Amniotic stem cell (primary cell): ENCODE results near the gene BRD4.

Source experiments
- DNase-seq: peaks from one replicate; lab custom pipeline; 2025; lab: John Stamatoyannopoulos, UW

The BRD4 gene

DNA sequence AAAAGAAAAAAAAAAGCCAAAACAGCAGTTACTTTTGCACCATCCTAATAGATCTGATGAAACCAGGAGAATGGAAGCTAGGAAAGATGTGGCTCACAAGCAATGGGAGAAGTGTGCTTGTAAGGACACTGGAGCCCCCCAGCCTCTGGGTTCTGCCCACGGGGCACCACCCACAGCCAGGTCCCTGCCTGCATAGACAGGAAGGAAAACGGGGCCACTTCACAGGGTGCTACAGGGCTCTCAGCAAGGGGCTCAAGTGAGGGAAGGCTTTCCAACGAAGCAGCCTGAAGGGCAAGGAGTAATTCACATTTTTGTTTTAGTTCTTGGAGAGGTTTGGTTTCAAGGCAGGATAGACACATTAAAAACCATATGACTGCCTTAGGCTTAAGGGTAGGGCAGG lies 42.7 kb downstream of the BRD4 start:
- DNase-seq = no peak

DNA sequence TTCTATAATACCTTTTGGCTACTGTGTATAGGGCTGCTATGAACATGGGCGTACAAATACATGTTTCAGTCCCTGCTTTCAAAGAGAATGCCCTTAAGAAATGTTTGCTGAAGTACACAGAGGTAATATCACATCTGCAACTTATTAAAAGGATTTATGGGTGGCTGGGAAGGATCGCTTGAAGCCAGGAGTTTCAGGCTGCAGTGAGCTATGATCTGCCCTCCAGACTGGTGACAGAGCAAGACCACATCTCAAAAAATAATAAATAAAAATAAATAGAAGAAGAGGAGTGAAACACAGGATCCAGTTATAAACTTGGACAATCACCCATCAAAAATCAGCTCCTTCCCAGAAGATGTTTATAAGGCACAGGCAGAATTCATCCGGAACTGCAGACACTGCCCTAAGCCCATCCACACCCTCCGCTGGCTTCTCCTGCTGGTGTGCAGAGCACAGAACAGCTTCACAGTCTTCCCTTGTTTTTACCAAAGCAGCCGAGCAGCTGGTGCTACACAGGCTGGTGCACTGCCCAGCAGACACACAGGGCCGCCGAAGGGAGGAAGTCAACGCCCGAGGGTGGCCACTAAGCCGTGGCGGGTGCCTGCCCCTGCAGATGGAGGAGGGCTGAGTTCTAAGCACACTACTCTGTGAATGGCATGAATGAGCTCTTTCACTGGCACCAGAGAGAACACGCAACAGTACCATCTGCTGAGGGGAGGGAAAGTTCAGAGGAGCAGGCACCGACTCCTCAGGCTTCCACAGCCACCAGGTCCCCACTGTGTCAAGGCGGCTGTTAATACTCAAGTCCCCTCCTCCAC lies 44.0 kb downstream of the BRD4 start:
- no peak for DNase-seq

DNA sequence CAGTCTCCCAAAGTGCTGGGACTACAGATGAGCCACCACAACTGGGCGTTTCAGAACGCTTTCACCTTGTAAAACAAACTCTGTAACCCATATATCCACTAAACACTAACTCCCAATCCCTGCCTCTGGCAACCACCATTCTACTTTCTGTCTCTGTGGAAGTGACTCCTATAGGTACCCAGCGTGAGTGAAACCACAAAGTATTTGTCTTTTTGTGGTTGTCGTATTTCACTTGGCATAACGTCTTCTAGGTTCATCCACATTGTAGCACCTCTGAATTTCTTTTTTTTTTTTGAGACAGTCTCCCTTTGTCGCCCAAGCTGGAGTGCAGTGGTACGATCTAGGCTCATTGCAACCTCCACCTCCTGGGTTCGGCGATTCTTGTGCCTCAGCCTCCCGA lies 44.8 kb downstream of the BRD4 start:
- no peak for DNase-seq

DNA sequence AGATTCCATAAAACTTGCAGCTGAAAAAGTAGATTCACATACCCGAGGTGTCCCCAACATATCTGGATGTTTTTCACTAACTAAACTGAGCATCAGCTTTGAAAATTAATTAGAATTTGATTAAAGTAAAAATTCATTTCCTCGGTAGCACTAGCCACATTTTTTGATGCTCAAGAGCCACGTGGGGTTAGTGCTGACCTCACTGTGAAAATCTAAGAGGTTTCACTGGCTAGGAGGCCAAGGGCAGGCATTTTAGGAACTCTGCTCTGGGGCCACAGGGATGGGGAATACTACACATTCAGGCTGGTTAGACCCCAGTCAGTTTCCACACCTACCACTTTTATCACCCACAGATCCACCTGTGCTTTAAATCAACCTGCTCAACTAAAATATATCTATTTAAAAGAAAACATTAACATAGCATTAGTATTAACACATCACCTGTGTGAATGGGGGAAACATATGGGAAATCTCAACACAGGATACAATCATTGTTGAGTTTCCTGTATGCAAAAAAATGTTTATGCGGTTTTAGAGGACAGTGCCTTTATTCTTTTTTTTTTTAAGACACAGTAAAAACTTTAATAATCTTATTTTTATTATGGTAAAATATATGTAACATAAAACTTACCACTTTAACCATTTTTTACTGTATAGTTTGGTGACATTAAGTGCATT lies 45.5 kb downstream of the BRD4 start:
- DNase-seq = no peak

DNA sequence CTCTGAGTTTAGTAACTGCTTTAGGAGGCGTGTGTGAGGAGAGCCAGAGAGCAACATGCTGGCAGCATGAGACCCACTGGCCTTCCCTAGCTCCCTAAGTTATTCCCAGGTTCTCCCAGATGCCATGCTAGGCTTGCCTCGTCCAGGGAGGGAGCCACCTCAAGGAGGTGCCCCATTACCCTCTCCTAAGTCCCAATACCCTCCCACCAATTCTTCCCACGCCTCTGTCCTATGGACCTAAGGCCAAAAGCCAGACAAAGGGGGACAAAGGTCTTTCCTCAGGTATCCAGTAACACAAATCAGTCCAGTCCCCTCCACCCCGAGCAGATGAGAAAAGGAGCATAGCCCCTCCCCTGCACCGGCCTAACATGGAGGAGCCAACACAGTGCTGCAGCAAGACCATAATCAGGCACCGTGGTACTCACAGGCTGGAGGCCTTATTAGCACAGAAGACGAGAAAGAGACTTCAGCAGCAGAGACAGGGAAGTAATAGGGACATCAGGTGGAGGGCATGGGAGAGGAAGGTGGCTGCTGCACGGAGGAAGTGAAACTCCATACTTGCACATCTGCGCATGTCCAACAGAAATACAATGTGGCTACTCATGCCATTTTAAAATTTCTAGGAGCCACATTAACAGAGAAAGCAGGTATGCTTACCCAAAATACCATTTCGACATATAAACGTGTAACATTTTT lies 46.3 kb downstream of the BRD4 start:
- DNase-seq = no peak

DNA sequence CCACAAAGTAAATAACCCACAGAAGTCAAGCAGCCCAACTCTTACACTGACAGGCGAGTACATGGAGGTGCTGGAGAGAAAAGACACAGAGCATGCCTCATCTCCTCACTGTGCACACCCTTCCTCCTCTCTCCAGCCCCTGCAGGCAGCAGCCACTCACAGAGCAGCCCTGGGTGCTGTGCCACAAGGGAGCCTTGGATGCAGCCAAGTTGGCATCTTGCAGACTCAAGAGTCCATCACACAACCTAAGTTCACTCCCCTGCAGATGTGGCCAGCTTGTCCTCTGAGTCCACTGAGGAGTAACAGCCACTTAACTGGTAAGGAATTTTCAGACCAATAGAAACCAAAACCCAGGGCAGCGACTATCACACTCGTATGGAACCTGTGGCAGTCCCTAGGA lies 47.4 kb downstream of the BRD4 start:
- no peak for DNase-seq

DNA sequence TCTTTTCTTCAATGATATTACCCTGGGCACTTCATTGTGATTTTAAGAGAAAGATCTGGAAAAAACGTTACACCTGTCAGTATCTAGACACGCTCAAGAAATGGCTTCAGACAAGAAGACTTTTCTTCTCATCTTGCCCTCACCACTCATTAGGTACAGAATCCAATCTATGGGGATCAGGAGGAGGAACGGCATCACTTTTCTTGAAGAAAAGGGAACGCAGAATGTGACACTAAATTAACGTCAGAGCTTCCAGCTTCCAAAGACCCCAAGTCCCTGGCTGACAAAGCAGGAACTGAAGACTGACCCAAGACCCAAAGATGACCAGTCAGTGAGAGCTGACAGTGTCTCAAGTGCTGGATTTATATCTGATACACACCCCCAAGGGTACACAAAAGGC lies 48.2 kb downstream of the BRD4 start:
- DNase-seq = no peak

DNA sequence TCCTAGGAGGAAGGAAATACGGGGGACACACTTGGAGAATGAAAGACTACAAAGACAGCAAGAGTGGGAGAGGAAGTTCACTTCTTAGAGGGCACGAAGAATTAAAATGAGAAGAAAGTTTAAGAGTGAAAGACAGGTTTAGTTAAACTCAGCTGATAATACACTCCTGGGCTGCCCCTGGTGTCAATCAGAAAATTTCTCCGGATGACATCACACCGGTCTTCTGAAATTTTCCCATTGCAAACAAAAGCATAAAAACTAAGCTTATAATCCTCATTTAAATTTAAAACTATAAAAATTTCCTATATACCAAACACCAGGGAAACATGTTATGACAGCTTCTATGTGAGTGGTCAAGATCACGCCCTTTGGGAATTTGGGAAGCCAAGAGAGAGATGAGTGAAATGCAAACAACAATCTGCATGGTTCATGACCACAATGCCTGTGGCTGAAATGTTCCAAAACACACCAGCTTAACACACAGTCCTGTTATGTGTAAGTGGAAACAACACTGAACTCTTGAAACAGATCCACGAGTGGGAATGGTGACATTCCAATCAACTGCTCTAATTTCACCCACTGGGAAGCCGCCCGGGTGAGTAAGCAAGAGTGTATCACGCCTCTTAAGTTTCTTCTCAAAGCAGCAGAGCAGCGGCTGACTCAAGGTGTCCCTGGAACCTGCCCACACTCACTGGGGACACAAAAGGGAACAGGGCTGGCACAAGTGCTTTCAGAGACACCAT lies 49.0 kb downstream of the BRD4 start:
- no peak for DNase-seq

DNA sequence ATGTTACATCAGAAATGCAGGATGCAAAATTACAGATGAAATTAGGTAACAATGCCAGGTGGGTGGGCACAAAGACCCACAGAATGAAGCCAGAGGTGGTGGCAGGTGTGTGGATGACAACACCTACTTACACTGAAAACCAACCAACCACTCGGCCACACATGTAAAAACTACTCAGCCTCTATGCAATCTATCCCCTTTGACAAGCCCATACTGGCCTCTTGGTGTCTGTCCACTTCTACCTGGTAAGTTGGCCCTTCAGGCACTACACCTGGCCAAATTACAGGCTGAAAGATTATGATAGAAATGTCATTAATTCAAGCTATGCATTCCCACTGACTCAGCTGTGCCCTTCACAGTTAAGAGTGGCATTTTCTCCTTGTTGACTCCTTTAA lies 50.0 kb downstream of the BRD4 start:
- no peak for DNase-seq

DNA sequence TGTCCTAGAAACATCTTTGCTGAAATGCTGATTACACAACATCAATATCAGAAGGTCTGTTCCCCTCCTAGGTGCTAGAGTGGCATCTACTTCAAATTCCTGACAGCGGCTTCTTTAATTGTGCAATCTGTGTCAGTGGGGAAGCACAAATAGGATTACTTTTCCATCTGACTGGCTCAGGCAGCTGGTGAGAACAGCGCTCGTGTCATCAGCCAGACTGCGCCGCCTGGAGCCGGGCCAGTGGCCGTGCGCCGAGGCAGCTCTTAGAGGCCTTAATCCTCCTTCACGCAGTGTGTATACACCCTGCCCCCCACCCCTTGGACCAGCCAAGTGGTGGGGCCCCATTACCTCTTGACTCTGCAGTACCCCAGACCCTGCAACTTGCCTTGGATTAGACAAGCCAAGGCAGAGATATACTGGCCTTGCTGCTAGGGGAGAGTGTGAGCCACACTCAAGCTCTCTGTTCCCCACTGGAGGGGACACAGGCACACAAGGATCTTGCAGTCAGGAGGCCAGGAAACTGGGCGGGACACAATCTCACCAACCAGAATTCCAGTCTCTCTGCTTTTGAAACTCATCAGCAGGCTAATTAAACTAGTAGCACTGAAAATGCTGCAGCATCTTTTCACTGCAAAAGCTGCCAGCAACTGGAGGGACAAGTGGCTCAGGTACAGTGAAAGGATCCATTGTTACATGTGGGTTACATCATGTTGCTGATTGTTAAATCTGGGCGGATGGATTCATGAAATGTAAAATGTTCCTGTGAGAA lies 51.2 kb downstream of the BRD4 start:
- no peak for DNase-seq

DNA sequence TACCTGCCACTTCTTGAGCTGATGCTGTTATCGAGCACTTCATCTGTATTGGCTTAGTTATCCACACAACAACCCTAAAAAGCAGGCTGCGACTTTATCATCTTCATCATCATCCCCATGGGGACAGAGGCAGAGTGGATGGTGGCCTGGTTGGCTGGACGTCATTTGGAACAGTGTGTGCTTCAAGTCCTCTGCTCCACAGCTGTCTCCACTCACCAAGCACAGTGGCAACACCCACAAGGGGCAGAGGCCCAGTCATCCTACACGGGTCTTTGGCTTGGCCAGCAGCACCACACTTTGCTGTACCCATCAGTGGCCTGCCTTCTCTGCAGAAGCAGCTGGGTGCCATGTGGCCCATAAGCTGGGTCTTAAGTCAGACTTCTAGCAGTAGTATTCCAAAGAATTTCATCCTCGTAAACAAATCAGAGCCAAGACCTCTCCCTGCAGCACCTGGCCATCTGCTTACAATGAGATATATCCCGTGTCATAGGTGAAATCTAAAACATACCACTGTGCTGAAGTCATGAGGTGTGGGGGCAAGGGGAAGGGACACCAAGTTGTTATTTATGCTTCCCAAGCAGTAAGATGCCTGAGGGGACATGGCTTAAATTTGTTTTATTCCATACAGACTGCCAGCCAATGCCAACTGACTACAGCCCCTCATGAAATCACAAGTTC lies 52.2 kb downstream of the BRD4 start:
- DNase-seq = no peak

DNA sequence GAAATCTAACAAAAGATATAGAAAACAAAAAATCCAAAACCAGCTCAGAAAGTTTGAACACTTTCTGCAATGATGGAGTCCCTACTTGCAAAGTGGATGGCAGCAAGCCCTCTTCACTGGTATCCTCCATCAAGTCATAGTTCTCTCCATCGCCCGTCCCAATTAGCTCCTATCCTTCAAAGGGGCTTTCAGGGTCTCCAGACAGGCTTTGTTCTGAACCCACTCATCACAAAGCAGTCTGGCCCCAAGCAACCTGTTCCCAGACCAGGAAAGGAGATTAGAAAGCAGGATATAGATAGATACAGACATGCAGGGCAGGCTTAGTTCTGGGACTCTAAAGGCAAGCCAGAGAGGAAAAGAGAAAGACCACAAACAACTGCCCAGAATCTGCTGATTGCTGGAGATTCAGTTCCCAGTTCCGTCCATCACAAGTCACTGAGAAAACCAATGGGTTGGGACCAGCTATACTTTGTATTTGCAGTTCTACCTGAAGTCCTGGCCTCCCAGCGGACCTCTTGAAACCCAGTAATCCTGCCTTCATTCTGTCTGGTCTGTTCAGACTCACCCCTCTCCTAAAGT lies 52.9 kb downstream of the BRD4 start:
- DNase-seq = no peak

DNA sequence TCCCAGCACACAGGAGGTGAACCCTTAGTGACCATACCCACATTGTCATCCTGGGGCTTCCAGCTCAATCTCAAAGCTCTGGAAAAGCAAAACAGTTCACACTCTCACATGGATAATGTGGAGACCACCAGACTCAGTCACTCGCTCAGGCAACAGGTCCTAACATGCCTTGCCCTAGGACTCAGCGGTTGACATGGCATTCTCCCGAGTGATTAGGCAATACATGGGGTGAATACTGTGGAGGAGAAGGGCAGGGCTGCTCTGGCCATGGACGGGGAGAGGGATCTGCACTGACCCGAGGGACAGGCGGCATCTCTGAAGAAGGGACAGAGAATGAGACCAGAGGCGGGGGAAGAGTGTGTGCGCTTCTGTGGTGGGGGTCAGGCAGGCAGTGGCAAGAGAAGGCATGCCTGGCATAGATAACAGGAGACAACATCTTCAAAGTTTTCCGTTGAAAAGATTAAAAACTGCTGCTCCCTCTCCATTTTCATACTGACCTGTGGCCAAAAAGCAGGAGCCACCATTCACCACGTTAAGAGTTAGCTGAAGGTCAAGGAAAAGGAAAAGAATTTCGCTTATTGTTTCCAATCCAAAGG lies 55.6 kb downstream of the BRD4 start:
- no peak for DNase-seq

DNA sequence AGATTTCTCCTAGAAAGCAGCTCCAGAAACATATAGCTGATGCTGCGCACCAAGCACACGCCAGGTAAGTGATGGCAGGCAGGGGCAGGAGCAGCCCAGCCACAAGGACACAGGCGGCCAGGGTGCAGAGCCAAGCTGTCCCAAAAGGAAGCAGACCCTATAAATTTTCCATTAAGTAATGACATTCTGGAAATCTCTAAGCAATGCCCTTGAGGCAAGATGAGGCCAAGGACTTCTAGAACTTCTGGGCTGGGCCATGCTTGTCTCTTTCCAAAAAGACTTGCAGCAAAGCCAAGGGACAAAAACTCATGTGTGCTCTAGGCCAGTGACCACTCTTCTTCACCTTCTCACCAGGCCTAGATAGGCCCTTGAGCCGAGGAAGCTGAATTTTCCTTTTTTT lies 57.9 kb downstream of the BRD4 start:
- DNase-seq = no peak

DNA sequence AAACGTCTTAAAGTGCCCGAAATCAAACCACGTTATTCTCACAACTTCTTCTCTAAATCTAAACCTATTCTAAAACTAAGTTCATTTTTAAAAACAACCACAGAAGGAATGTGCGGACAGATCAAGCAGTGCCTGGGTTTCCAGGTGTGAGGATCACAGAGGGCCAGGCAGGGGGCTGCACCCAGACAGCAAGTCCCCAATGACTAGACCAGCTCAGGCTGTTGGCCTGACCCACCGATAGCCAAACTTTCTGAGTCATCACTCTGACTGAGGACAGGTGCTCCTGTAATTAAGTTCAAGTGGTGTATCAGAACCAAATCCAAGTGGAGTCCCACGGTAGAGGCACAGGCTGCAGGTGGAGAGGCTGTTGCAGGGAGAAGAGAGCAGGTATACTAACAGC lies 62.5 kb downstream of the BRD4 start:
- no peak for DNase-seq

DNA sequence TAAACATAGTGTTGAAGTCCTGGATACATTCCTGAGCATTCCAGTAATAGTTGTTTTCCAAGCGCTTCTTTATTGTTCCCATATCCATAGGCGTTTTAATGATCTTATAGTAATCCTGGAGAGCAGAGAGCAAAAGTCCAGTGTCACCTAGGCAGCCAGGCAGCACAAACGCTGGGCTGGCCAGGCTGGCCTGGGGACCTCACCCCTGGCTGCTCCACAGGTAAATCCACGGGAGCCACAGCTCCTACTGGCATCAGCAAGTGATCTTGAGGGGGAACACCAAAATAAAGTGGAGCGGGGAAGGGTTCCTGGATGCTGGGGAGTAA lies 63.4 kb downstream of the BRD4 start:
- no peak for DNase-seq

DNA sequence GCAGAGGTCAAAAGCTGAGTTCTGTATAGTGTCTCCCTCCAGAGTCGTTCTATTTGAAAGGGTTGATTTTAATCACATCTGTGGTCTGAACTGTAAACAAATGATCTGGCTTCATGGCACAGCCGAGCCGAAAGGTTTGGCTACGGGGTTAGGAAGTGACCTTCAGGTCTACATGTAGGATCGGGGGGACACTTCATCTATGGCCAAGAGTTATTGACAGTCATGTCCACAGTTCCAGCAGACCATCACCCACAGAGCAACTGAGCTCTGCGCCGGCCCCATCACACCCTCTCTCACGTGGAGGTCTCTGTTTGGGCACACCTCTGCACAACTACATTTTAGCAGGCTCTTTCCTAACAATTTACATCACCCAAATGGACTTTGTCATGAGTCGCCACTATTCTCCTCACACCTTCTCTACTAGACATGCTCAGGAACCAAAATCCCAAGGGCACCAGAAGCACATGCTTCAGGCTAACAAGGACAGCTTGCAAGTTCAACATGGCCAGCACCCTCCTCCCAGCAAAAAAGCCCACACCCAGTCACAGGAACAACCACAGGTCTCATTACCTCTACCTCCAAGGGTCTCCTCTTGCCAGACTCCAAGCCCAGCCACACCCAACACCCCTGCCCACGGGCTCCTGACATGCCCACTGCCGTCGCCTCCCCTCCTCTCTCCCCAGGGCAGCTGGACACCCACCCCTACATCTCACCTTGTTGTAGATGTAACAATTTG lies 64.0 kb downstream of the BRD4 start:
- DNase-seq = no peak

DNA sequence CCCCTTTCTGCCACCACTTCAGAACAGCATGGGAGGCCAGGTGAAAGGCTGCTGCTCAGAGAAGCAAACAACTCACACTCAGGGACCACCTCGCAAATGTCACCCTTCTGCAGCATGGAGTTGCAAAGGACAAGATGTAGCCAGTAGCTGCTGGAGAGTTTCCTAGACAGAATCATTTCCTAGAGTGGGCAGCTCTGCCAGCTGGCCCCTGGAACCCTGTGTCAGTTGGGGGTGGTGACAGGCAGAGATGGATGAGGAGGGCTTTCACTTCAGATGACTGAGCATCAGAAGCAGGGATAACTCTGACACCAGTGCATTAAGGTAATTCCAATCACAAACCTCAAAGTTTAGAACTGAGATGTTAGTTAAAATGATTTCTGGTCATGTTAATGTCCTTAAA lies 65.7 kb downstream of the BRD4 start:
- DNase-seq = no peak

DNA sequence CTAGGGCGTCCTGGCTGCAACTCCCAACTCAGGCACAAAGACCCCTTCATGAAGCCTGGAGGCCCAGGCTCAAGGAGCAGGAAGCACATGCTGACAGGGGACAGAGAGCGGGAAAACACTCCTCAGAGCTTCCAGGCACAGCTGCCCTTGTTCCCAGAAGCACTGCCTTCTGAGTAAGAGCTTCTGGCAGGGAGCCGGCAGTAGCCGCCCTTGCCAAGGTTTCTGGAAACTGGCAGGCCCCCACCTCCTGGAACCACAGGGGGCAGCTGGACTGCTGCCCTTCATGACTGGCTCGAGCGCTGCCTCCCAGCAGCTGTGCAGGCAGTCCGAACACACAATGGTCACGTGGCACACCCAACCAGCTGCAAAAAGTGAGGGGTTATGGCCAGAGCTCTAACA lies 66.5 kb downstream of the BRD4 start:
- DNase-seq = peak; percentile 24
